Fibroblast of lung (primary cell): ENCODE measurements around the gene PTMA. TPM values are rescaled to one million over a fixed set of nuclear protein-coding genes. Genes with fewer than 3 reads are reported as not detected.

ENCODE experiments used
- DNase-seq, 2 donors: peaks; one replicate each; pipeline versions ENCODE4 v3.0.0 to v3.0.0-alpha.2; 2010; ENCODE audit warnings: low read depth in 2 of 2
- H2AFZ ChIP-seq: 2 replicates; pipeline ENCODE4 v1.5.1; 2012; ENCODE audit warnings: low read length, control low read depth, inconsistent platforms
- H3K27ac ChIP-seq: 2 replicates; pipeline ENCODE4 v1.5.1; 2011; ENCODE audit warnings: low read length, control low read depth; ENCODE audit not compliant: insufficient read depth
- H3K27me3 ChIP-seq: 2 replicates; pipeline ENCODE4 v1.5.1; 2011; ENCODE audit warnings: mild to moderate bottlenecking, low read length; ENCODE audit not compliant: control insufficient read depth, insufficient read depth
- H3K36me3 ChIP-seq: 2 replicates; pipeline ENCODE4 v1.5.1; 2011; ENCODE audit warnings: low read length; ENCODE audit not compliant: control insufficient read depth, insufficient read depth
- H3K4me1 ChIP-seq: 2 replicates; pipeline ENCODE4 v1.5.1; 2011; ENCODE audit warnings: low read length; ENCODE audit not compliant: control insufficient read depth, insufficient read depth; ENCODE audit errors: extremely low read depth
- H3K4me2 ChIP-seq: 2 replicates; pipeline ENCODE4 v1.5.1; 2011; ENCODE audit warnings: low read length, control low read depth; ENCODE audit not compliant: insufficient read depth; ENCODE audit errors: extremely low read depth
- H3K4me3 ChIP-seq, 4 experiments: fragments of 200-600 bp in 1 of 4; sonication (generic) in 1 of 4; replicated peaks in 1 of 4; 2 replicates each; pipeline ENCODE4 v1.5.1; 2011 to 2016; ENCODE audit warnings: low read length in 4 of 4, low read depth in 3 of 4, mild to moderate bottlenecking in 3 of 4, control low read depth in 2 of 4, inconsistent platforms in 1 of 4, mixed read lengths in 1 of 4; ENCODE audit not compliant: insufficient read depth in 1 of 4; ENCODE audit errors: control extremely low read depth in 1 of 4
- H3K79me2 ChIP-seq: 2 replicates; pipeline ENCODE4 v1.5.1; 2012; ENCODE audit warnings: mild to moderate bottlenecking, low read length, inconsistent platforms; ENCODE audit not compliant: control insufficient read depth, insufficient read depth
- H3K9ac ChIP-seq: 2 replicates; pipeline ENCODE4 v1.5.1; 2011; ENCODE audit warnings: mild to moderate bottlenecking, low read length, control low read depth; ENCODE audit not compliant: insufficient read depth
- H3K9me3 ChIP-seq: 2 replicates; pipeline ENCODE4 v1.5.1; 2012; ENCODE audit warnings: low read depth, low read length; ENCODE audit not compliant: control insufficient read depth, insufficient read depth
- H4K20me1 ChIP-seq: 2 replicates; pipeline ENCODE4 v1.5.1; 2011; ENCODE audit warnings: low read length; ENCODE audit not compliant: control insufficient read depth, insufficient read depth; ENCODE audit errors: extremely low read depth
- CTCF ChIP-seq, 2 donors: IDR thresholded peaks in 1 of 2; conservative IDR thresholded peaks in 1 of 2; 1 replicate in 1 of 2; 2 replicates in 1 of 2; pipeline ENCODE4 v1.5.1; 2011 to 2012; ENCODE audit warnings: low read length in 2 of 2, control low read depth in 1 of 2, inconsistent platforms in 1 of 2, low read depth in 1 of 2, mild to moderate bottlenecking in 1 of 2
- EZH2 ChIP-seq: IDR thresholded peaks from 2 replicates; pipeline ENCODE4 v1.5.1; 2012; ENCODE audit warnings: low read length, control low read depth, mild to moderate bottlenecking; ENCODE audit errors: missing control alignments
- polyA plus RNA-seq, 2 donors: library from polyadenylated mRNA; depleted of rRNA in 1 of 2; stranded (reverse) in 1 of 2; unstranded in 1 of 2; fragments of >200 nt; gene quantifications; 2 replicates each; pipeline ENCODE4 v1.2.1, GENCODE V29; 2011 to 2012; ENCODE audit warnings: missing spikeins in 1 of 2
- total RNA-seq: library from RNA; depleted of rRNA; stranded (reverse); fragments of >200 nt; gene quantifications from 2 replicates; pipeline ENCODE4 v1.2.1, GENCODE V29; 2014

The PTMA gene
- total and polyA plus RNA-seq, 2 donors (not counting 1 experiment from before 2014, with no cell fraction given) = 481 to 650 TPM

- DNase-seq = peak; percentile 32 to 62
- H3K4me3 ChIP-seq = no peak overlapping the region
- H3K9ac ChIP-seq = peak overlapping the region; percentile 26
- H4K20me1 ChIP-seq = no peaks in the 10 kb centered on the region
- peak overlapping the region; percentile 66 for H3K27ac ChIP-seq
- no peak for TF ChIP-seq CTCF (conservative IDR thresholded peaks at IDR 0.05 in 1 of 2, IDR thresholded peaks at IDR 0.05 in 1 of 2; ENCODE audit: low read depth in 1 of 2, low read length in 2 of 2)
- no peak for TF ChIP-seq EZH2
- no peaks in the 10 kb centered on the region for H3K27me3 ChIP-seq
- H3K36me3 ChIP-seq = no peaks in the 10 kb centered on the region
- no peaks in the 10 kb centered on the region for H3K9me3 ChIP-seq
- peaks cover 10% of the 10 kb centered on the region for H3K4me1 ChIP-seq
- peak overlapping the region; percentile 63 for H2AFZ ChIP-seq
- no peaks in the 10 kb centered on the region for H3K79me2 ChIP-seq
- H3K4me2 ChIP-seq = peak overlapping the region; percentile 15
These were observed 35.0 kb upstream of the PTMA start for GRCh38 chr2:231673348-231673770.

GRCh38 chr2:231674587-231675338, 33.6 kb upstream of the PTMA start:
- H3K4me1 ChIP-seq = peaks cover 10% of the 10 kb centered on the region
- H3K9ac ChIP-seq = no peak overlapping the region
- peak overlapping the region; percentile 33 for H2AFZ ChIP-seq
- H3K4me3 ChIP-seq = no peak overlapping the region
- no peaks in the 10 kb centered on the region for H3K79me2 ChIP-seq
- no peaks in the 10 kb centered on the region for H3K36me3 ChIP-seq
- no peaks in the 10 kb centered on the region for H3K9me3 ChIP-seq
- H3K4me2 ChIP-seq = peak overlapping the region; percentile 9
- no peaks in the 10 kb centered on the region for H4K20me1 ChIP-seq
- peak; percentile 41 to 53 for DNase-seq
- no peaks in the 10 kb centered on the region for H3K27me3 ChIP-seq
- H3K27ac ChIP-seq = peak overlapping the region; percentile 6
- TF ChIP-seq CTCF (conservative IDR thresholded peaks at IDR 0.05 in 1 of 2, IDR thresholded peaks at IDR 0.05 in 1 of 2; ENCODE audit: low read depth in 1 of 2, low read length in 2 of 2) (peak; percentile 84 to 87), EZH2 (no peak)

GRCh38 chr2:231676243-231676642, 32.1 kb upstream of the PTMA start:
- Histone ChIP-seq H4K20me1 (no peaks in the 10 kb centered on the region), H3K9ac (no peak overlapping the region), H2AFZ (no peak overlapping the region), H3K4me3 (no peak overlapping the region), H3K27ac (no peak overlapping the region), H3K79me2 (no peaks in the 10 kb centered on the region), H3K36me3 (no peaks in the 10 kb centered on the region), H3K9me3 (no peaks in the 10 kb centered on the region), H3K4me2 (no peak overlapping the region), H3K27me3 (no peaks in the 10 kb centered on the region), H3K4me1 (peaks cover 11% of the 10 kb centered on the region)
- DNase-seq = no peak
- TF ChIP-seq EZH2 (no peak), CTCF (conservative IDR thresholded peaks at IDR 0.05 in 1 of 2, IDR thresholded peaks at IDR 0.05 in 1 of 2; ENCODE audit: low read depth in 1 of 2, low read length in 2 of 2) (no peak)
